Stimulated activated CD8-positive, alpha-beta memory T cell treated with anti-CD3 and anti-CD28 coated beads, Interleukin-4, amount 100 ng/mL, for 4 hours (primary cell): Measurements from ENCODE around the gene SPPL3.
"Not testable (repeated sequence)": the region's sequence is repeated elsewhere in the genome, so short reads cannot be mapped to it uniquely, and the experiment has no call there.

ENCODE experiments used
- DNase-seq, 2 donors: peaks; one replicate each; pipeline ENCODE4 v3.0.0-alpha.2; 2020; ENCODE audit warnings: low read depth in 2 of 2, low spot score in 1 of 2

SPPL3 gene, protein sequence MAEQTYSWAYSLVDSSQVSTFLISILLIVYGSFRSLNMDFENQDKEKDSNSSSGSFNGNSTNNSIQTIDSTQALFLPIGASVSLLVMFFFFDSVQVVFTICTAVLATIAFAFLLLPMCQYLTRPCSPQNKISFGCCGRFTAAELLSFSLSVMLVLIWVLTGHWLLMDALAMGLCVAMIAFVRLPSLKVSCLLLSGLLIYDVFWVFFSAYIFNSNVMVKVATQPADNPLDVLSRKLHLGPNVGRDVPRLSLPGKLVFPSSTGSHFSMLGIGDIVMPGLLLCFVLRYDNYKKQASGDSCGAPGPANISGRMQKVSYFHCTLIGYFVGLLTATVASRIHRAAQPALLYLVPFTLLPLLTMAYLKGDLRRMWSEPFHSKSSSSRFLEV

DNA sequence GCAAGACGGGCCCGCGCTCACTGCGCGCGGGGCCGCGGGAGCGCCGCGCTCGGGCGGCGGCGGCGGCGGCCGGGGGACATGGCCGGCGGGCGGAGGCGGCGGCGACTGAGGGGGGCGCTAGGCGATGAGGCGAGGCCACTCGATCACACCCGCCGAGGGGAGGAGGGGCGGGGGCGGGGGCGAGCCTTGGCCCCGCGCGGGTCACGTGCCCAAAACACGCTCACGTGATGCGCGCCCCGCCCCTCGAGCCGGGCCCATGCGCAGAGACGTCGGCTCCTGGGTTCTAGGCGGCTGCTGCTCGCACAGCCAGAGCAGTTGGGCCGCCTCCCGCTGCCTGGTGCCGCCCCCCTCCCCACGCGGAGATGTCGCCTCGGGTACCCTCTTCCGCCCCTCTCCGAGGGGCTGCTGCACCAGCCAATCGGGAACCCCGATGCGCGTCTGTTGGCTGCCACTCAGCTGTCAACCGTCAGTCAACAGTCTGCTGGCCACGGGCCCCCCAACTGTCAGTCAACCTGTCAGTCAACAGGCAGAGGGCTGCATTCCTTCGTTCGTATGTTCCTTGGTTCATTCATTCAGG, at the start of gene SPPL3:
Gene SPPL3 (minus strand): TSS at position 162 of the 577 bp plus-strand sequence. CDS start 491 bp downstream, outside the sequence.
- DNase-seq = peak; percentile 79 to 86

DNA sequence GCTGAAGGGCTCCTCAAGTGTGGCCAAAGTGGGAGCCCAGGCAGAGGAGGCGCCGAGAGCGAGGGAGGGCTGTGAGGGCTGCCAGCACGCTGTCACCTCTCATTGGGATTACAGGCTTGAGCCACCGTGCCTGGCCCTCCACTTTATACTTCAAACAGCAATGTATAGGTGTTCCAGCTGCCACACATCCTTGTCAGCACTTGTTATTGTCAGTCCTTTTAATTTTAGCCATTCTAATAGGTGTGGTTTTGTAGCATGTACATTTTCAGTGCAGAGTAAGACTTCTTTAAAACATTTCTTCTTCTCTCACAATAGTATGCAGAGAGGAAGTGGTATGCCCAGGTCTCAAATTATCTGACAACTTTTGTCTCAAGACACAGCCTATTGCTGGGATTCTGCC, 46.6 kb upstream of the SPPL3 start:
- no peak for DNase-seq

DNA sequence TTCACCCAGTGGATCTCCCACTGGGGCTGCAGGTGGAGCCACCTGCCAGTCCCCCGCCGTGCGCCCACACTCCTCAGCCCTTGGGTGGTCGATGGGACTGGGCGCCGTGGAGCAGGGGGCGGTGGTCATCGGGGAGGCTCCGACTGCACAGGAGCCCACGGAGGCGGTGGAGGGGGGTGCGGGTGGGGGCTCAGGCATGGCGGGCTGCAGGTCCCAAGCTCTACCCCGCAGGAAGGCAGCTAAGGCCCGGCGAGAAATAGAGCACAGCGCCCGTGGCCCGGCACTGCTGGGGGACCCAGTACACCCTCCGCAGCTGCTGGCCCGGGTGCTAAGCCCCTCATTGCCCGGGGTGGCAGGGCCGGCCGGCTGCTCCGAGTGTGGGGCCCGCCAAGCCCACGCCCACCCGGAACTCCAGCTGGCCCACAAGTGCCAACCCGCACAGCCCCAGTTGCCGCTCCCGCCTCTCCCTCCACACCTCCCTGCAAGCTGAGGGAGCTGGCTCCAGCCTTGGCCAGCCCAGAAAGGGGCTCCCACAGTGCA, 46.2 kb upstream of the SPPL3 start:
- not testable (repeated sequence) for DNase-seq

DNA sequence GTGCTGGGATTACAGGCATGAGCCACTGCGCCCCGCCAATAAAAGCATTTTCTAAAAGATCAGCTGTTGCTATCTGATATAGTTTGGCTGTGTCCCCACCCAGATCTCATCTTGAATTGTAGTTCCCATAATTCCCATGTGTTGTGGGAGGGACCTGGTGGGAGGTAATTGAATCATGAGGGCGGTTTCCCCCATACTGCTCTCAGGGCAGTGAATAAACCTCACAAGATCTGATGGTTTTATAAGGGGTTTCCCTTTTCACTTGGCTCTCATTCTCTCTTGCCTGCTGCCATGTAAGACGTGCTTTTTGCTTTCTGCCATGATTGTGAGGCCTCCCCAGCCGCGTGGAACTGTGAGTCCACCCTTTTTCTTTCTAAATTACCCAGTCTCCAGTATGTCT, 41.4 kb upstream of the SPPL3 start:
- not testable (repeated sequence) for DNase-seq

DNA sequence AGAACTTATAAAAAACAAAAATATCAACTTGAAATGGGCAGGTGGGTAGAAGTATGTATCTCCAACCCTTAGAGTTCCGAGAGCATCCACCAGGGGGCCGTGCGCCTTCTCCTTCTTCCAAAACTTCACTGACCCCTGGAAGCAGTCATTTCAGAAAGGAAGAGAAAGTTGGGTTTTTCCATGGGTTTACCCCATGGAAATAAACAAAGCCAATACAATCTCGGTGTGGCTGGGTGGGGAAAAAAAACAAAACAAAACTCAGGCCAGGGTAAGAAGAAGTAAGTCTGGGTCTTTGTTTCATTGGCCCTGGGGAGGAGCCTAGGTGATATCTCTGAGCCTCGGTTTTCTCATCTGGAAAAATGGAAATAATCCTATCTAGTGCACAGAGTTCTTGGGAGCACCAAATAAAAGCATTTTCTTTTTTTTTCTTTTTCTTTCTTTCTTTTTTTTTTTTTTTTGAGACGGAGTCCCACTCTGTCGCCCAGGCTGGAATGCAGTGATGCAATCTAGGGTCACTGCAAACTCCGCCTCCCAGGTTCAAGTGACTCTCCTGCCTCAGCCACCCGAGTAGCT, 40.6 kb upstream of the SPPL3 start:
- peak; percentile 15 to 53 for DNase-seq

DNA sequence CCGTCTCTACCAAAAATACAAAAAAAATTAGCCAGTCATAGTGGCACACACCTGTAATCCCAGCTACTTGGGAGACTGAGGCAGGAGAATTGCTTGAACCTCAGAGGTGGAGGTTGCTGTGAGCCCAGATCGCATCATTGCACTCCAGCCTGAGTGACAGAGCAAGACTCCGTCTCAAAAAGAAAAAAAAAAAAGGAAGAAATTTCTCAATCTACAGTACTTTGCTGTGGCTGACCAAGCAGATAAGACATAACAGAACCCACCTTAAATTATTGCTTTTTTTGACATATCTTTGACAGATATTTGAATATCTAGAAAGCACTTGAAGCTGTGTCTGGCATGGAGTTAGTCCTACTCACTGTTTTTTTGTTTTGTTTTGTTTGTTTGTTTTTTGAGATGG, 39.3 kb upstream of the SPPL3 start:
- DNase-seq = no peak

DNA sequence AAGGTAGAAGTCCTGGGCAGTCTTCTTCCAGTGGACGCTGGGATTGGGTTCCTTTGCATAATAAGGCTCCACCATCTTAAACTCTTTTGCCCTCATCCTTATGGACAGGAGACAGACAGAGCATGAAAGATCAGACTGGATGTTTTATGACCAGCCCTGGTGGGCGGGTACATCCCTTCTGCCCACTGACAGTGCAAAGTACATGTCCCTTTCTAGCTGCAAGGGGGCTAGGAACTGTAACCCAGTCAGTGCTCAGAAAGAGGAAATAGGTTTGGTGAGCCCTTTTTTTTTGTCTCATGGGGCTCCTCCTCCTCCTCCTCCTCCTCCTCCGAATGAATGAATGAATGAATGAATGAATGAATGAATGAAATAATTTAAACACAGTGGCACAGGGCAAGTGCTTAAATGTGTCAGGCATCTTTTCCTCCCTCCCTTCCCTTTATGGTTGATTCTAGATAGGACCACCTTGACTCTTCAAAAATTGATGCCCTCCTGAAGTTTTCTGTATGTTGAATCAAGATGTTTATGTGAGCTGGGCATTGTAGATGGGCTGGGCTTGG, 37.8 kb upstream of the SPPL3 start:
- DNase-seq = no peak

DNA sequence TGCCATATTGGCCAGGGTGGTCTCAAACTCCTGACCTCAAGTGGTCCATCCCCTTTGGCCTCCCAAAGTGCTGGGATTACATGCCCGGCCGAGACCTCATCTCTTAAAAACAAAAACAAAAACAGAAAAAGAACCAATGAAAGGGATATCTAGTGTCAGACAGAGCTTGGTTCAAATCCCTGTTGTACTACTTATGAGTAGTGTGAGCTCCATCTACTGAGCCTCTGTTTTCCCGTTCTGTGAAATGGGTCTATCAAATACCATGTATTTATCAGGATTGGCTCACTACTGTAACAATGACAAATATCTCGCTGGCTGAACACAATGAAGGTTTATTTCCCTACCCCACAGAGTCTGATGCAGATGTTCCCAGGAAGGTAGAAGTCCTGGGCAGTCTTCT, 37.3 kb upstream of the SPPL3 start:
- DNase-seq = no peak

DNA sequence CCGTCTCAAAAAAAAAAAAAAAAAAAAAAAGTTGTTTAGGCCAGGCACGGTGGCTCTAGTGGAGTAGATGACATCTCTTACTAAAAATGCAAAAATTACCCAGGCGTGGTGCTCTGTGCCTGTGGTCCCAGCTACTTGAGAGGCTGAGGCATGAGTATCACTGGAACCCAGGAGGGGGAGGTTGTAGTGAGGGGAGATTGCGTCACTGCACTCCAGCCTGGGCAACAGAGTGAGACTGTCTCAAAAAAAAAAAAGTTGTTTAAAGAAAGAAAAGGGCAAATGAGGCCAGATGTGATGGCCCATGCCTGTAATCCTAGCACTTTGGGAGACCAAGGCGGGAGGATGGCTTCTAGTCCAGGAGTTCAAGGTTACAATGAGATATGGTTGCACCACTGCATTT, 36.6 kb upstream of the SPPL3 start:
- no peak for DNase-seq

DNA sequence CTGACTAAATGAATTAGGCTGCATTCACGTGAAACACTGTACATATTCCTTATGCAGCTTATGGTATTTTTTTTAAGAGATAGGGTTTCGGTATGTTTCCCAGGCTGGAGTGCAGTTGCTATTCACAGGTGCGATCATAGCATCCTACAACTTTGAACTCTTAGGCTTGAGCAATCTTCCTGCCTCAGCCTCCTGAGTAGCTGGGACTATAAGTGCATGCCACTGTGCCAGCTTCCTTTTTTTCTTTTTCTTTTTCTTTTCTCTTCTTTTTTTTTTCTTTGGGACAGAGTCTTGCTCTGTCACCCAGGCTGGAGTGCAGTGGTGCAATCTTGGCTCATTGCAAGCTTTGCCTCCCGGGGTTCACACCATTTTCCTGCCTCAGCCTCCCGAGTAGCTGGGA, 35.8 kb upstream of the SPPL3 start:
- DNase-seq = no peak

DNA sequence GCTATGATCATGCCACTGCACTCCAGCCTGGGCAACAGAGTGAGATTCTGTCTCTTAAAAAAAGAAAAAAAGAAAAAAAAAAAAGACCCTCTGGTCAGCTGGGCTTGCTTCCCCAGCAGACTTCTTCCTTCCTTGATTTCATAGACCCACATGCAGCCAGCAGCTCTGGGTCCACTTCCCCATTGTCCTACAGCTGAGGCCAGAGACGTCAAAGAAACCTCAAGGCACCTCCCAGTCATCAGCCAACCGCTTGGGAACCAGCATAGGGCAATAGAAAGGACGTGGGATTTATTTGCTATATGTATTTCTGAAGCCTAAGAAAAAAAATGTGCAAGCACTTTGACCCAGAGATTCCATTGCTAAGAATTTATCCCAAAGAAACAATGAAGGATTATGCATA, 35.4 kb upstream of the SPPL3 start:
- DNase-seq = no peak

DNA sequence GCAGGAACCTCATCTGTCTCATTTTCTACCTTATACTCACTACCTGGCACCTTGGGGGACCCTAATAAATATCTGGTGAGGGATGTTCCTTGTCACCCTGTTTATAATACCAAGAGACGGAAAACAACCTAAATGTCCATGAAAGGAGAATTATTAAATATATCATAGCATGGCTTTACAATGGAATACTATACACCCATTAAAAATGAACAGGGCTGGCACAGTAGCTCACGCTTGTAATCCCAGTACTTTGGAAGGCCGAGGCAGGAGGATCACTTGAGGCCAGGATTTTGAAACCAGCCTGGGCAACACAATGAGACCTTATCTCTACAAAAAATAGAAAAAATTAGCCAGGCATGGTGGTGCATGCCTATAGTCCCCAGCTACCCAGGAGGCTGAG, 34.3 kb upstream of the SPPL3 start:
- no peak for DNase-seq

DNA sequence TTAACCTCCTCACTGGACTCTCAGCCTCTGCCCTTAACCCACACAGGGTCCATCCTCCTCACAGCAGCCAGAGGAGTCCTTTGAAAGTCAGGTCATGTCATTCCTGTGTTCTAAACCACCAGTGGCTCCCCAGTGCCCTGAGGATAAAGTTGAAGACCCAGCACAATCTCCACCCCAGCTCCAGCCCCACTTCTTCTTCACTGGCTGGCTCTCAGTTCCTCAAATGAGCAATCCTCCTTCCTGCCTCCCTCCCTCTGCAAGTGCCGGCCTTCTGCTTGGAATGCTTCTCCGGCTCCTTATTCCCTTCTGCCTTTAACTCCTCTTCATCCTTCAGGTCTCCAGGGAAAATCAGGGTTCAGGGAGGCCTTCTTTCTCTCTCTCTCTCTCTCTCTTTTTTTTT, 32.0 kb upstream of the SPPL3 start:
- no peak for DNase-seq

DNA sequence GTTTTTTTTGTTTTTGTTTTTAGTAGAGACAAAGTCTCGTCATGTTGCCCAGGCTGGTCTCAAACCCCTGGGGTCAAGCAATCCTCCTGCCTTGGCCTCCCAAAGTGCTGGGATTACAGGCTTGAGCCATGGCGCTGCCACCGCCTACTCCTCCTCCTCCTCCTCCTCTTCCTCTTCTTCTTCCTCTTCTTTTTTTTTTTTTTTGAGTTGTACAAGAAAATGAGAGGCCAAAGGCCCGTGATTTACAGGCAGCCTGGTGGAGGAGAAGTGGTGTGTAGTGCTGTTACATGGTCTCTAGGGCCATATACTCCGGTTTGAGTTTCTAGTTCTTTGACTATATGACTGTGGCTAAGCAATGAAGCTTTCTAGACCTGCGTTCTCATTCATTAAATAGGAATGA, 29.6 kb upstream of the SPPL3 start:
- no peak for DNase-seq

DNA sequence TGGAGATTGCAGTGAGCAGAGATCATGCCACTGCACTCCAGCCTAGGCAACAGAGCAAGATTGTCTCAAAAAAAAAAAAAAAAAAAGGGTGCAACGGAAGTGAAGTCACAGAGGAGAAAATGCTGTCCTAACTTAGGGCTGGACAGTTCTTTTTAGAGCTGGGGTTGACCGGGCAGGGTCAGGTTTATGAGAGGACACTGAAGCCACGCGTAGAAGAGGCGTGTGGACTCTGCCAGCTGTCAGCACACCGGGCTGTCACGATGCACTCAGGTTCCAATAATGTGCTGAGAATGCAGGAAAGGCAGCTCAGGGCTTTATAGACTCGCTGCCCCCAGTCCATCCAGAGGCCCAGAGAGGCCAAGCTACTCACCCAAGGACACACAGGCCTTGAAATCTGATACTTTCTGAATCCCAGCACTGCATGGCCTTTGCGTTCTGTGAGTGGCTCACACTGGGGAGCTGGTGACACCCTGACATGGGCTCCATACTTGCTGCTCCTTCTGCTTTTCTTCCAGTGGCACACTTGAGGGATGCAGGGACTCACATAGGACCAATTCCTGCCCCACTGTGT, 28.9 kb upstream of the SPPL3 start:
- DNase-seq = no peak

DNA sequence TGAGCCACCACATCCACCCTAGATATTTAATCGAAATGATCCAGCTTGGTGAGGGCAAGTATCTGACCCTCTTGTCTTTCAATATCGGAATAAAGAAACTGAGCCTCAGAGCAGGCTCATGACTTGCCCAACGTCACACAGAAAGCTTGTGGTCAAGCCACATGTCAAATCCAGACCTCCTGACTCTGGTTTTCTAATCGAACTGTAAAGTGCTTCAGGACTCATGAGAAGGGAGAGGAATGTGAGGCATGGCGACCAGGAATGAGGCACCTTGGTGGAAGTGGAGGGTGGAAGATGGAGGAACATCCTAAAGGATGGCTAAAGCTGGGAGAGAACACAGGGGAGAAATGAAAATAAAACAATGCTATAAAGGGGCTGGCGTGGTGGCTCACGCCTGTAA, 27.9 kb upstream of the SPPL3 start:
- DNase-seq = no peak

DNA sequence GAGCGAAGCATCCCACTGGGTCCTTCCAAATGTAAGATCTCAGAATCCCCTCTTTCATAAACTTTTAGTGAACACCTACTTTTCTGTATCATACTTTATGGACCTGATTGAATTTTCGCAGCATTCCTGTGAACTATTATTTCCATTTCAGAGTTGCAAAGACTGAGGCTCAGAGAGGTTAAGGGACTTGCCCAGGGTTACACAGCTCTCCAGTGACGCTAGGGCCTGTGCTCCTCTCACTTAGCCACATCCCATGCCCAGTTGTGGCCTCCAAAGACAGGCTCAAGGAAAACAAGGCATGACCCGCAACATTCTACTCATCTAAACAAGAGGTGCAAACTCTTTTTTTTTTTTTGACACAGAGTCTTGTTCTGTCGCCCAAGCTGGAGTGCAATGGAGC, 25.9 kb upstream of the SPPL3 start:
- no peak for DNase-seq

DNA sequence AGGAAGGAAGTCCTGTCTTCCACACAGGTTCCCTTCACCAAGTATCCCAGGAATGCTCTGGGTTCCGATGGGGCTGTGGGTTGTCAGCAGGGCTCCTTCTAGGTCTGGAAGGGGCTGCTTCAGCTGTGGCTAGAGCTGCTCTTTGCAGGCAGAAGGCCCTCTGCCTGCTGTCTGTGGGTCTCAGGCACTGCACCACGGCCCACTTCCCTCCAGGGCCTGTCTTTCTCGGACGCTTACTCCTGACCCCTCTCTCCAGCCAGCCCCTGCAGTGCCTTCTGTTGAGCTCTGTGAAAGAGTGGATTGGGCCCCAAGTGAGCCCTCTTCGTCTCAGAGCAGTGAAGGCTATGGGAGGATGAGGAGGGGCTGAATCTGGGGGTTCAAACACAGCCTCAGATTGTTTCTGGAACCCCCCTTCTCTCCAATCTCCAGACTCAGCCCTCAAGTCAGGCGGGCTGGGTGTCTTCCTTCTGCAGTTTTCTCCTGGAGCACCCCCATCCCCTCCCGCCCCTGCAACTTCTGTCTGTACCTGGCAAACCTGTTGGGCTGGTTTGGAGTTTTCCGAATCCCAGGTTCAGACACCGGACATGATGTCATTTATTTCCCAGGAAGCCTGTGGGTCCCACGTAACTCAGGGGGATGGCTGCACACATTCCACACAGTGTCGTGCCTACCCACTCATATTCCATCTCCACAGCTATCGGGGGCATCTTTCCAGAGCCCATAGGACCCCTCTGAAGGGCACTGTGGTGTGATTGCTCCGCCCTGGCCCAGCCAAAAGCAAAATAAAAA, 24.9 kb upstream of the SPPL3 start:
- DNase-seq = no peak

DNA sequence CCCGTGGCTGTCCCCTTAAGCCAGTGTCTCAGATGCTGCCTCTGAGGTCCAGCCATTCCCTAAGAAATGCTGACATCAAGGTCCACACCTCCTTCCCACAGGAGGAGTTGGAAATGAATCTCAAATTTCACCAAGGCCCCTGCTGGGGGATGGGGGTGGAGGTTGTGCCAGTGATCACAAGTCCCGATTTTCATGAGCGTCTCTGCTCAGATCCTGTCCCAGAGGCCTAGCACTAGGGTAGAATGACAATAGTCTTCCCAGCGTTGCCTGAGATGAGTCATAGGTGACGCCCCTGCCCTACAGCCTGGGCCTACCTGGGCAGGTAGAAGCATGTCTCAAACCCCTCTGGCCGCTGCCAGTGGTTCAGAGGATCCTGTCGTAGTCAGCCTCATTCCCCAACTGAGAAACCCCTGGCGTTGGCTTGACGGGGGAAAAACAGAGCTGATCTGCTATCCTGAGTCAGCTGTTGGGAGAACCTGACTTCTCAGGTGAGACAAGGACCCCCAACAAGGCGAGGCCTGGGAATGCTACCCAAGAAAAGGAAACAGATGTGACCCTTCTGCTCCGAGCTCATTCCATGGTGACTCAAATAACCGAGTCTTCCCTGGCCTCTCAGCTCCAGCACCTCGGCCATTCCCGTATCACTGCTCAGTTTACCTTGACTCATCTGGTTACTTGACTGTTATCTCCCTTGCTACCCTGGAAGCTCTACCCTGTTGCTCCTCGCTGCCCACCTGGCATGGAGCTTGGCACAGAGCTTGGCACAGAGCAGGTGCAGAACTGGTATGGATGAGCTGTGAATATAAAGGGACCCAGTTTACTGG, 21.8 kb upstream of the SPPL3 start:
- DNase-seq = no peak

DNA sequence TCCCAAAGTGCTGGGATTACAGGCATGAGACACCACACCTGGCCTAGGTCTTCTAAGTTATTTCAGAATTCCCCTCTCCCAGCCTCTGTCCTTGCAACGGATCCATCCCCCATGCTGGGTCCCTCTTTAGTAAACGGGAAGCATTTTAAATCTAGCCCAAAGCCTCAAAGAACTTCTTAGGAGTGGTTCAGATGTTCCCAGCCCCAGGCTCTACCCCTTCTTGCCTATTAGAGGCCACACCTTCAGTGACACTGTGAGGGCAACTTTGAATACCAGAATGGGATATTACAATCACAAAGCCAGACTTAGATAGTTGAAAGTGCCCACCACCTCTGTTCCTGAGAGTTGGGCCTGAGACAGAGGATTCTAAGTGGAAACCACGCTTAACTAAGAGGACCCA, 18.1 kb upstream of the SPPL3 start:
- DNase-seq = no peak
